HG02870 (cell line): Measurements from ENCODE around the gene ZNF135.

ENCODE experiments used
- ATAC-seq: cut with Tn5 transposase; IDR thresholded peaks from one replicate; pipeline ENCODE4 v1.9.1; 2021; ENCODE audit warnings: mild to moderate bottlenecking, moderate library complexity; ENCODE audit not compliant: unreplicated experiment

ZNF135 gene

DNA sequence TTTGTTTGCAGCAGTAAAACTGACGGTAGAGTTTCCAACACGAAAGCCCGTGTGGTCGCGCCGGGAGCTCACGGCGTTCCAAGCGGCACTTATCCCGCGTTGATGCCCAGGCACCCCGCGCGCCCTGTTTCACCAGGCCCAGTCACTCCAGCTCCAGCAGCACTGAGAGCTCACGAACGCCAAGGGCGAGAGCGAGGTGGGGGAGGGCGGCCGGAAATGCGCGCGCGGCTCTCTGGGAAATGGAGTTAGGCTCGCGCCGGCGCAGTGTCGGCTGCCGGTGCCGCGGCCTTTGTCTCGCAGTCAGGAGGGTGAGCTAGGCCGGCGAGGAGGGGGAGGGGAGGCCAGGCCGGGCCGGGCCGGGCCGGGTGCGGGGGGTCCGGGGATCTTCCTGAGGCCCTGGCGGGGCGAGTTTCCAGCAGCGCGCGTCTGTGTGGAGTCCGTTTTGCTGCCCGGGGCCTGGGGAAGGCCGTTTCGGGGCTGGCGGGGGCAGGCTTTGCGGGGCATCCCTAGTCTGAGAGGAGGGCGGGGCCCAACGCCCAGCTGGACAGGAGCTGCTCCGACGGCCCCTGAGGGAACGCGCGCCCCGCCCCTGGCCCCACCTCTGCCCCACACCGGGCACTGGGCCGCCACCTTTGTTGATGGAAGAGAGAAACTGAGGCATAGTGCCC is at the start of gene ZNF135:
TSS of gene ZNF135 (plus strand) at position 280 of the 668 bp plus-strand sequence. CDS start 721 bp downstream, outside the sequence.
- ATAC-seq, result no peak

DNA sequence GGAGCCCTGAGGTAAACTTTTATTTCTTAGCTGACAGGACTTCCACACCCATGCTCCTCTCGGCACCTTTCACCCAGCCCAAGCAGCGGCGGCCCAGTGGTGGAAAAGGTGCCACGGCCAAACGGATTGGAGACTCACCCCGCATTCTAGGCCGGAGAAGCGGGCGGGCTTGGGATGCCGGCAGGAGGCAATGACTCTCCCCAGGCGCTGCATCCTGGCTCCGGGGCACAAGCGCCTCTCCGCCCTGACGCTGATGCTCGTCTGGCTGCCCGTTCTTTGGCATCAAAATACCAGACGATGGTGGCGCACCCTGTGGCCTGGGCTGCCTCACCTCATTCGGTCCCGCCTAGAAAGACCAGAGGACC is 49.8 kb upstream of the ZNF135 start:
- ATAC-seq, result no peak

DNA sequence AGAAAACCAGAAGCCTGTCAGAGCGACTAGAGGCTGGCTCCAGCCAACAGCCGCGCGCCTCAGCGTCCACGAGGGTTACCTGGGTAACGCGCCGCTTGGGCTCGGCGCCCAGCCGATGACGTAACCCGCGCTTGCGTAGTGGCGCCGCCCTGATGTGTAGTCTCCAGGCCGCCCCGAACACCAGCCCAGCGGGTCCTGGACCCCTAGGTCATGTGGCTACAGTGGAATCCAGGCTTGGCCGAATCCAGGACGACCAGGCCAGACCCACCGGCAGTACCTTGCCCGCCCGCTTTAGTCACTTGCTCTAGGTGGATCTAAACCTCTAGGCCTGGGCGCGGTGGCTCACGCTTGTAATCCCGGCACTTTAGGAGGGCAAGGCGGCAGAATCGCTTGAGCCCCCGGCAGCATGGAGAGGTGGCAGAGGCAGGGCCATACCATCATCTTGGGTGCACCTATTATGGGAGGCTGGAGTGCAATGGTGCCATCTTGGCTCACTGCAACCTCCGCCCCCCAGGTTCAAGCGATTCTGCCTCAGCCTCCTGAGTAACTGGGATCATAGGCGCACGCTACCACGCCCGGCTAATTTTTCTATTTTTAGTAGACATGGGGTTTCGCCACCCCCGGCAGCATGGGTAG is 49.3 kb upstream of the ZNF135 start:
- no peak for ATAC-seq

DNA sequence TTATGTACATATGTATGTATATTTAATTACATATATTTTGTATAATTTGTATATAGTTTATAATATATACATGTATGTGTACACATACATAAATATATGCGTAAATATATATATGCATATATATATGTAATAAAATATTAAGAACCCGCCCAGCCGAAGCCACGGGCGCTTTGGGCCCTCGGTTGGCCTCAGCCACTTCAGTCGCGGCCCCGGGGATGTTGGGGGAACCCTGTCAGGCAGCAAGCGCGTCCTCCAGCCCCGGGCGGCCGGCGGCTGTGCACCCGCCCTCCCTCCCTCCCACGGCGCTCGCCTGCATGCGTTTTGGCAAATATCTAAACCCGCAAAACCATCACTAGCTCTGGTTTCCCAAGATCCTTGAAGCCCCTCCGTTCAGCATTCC is 48.6 kb upstream of the ZNF135 start:
- ATAC-seq, result no peak

DNA sequence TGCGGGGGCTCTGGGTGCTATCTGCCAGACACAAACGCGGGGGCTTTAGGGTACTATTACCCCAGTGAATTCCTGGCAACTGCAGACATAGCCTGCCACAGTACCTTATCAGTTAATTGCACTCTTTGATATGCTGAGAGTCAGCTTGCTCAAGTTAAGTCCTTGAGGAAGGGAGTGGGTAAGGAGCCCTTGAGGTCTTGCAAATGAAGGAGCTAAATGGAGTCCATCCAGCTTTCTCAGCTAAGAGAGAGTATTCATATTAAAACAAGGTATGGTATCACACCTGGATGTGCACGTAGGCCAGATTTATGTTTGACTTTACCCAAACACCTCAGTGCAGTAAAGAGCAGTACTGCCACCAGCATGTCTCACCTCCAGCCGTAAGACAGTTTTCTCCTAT is 44.9 kb upstream of the ZNF135 start:
- ATAC-seq, result no peak

DNA sequence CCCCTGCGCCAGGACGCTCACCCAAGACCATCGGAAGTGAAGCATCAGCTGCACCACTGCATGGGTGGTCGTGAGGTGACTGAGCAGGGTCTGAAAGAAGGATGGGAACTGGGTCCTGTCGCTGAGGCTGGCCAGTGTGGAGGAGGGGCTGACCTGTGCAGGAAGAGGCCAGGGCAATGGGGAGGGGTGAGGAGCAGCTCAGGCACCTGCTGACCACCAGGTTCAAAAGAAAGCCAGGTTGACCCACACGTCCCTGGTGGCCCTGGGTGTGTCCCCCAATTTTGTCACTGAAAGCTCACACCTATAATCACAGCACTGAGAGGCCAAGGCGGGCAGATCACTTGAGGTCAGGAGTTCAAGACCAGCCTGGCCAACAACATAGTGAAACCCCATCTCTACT is 39.0 kb upstream of the ZNF135 start:
- no peak for ATAC-seq

DNA sequence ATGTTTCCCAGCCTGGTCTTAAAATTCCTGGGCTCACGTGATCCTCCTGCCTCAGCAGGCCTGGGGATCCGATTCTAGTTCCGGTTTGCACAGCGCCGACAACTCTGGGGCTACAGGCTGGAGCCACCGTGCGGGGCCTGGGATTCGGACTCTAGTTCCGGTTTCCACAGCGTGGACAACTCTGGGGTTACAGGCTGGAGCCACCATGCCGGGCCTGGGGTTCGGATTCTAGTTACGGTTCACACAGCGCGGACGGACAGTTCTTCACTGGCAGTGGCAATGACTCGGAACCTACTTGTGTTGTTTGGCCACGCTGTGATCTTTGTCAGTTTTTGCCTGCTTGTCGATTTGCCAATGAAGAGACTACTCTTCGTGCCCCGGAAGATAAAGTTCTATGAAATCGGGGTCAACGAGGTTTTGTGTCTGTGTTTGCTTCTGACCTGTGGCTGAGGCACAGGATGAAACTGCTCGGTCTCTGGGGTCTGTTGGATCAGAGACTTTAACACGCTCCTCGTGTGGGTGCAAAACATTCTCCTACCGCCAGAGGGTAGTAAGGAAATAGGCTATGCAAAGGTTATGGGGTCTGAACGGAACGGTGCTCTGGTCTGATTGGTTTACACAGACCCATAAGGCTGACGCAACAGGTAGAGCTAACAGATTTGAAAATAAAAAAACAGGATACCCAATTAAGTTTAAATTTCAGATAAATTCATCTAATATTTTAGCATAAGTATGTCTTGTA is 37.4 kb upstream of the ZNF135 start:
- no peak for ATAC-seq

DNA sequence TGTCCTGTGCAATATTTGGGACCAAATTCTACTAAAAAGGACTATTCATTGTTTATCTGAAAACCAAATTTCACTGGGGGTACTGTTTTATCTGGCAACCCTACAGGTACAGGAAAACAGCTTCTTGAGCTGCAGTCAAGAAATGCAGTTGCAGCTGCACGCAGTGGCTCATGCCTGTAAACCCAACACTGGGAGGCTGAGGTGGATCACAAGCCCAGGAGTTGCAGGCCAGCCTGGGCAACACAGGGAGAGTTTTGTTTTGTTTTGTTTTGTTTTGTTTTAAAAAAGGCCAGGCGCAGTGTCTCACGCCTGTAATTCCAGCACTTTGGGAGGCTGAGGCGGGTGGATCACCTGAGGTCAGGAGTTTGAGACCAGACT is 36.8 kb upstream of the ZNF135 start:
- no peak for ATAC-seq

DNA sequence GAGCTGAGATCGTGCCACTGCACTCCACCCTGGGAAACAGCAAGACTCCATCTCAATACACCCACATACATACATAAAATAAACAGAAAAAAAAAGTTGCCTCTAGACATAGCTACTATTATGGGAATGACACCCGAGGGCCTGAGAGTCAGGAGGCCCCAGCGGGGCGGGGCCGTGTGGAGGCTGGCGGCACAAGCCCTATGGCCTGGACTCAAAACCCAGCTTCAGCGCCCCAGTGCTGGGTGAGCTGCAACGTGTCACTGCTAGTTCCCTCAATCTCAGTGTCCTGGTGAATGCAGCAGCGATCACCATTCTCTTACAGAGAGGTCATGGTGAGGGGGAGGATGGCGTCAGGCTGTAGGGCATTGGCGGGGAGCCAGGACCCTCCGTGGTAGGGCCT is 34.4 kb upstream of the ZNF135 start:
- ATAC-seq, result no peak

DNA sequence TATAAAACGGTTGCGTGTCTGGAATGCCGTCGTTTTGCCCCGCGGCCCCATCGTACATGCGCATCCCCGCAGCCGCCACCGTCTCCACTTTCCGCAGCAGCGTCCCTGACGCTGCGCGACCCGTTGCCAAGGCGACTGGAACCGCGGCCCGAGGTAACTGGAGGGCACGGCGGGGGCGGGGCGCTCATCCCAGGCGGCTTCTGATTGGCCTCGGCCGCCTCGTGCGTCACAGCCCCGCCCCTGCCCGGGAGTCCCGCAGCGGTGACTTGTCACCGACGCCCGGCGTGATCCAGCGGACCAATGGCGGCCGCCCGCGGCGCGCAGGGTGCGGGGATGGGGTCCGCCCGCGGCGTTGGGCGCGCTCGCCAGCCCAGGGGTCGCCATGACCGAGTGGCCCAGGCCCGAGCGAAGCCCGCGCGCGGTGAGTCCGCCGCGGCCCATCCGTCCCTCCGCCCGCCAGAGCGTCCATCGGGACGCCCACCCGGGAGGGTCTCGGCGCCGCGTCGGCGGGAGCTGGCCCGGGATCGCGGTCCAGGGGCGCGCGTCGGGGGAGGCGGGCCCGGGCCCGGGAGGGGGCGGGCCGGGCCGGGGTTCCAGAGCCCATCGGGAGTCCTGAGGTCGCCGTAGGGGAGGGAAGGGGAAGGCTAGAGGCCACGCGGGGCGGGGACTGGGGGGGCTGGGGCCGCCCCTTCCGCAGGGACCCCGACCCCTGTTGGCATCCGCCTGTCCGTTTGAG is 25.2 kb upstream of the ZNF135 start, which contains the start of gene ZSCAN1:
TSS of gene ZSCAN1 (plus strand) at position 285 of the 736 bp plus-strand sequence. CDS start 3,812 bp downstream, outside the sequence.
- no peak for ATAC-seq

DNA sequence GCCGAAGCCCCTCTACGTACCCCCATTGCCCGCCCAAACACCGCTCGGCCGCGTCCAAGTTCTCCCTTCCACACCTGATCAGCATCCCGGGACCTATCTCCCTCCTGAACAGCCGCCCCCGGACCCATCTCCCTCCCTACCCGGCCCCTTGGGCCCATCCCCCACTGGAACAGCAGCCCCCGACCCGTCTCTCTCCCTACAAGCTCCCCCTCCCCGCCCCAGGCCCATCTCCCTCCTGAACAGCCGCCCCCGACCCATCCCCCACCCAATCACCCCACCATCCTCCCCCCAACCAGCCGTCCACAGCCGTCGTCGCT is 24.6 kb upstream of the ZNF135 start:
- no peak for ATAC-seq

DNA sequence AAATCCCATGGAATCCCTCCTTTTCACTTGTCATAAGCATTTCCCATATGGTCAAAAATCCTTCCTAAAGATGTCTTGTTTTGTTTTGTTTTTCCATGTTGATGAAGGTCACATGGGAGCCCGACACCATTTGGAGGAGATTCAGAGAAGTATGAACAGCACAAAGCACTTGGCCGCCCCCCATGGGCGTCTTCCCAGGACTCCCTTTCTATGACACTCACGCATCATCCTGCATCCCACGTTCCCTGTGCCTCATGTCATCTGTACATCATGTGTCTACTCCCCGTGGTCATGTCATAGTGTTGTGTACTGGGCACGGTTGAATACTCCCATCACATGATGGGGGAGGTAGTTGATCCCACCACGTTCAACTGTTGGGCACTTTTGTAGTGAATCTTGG is 23.2 kb upstream of the ZNF135 start:
- ATAC-seq, result no peak

DNA sequence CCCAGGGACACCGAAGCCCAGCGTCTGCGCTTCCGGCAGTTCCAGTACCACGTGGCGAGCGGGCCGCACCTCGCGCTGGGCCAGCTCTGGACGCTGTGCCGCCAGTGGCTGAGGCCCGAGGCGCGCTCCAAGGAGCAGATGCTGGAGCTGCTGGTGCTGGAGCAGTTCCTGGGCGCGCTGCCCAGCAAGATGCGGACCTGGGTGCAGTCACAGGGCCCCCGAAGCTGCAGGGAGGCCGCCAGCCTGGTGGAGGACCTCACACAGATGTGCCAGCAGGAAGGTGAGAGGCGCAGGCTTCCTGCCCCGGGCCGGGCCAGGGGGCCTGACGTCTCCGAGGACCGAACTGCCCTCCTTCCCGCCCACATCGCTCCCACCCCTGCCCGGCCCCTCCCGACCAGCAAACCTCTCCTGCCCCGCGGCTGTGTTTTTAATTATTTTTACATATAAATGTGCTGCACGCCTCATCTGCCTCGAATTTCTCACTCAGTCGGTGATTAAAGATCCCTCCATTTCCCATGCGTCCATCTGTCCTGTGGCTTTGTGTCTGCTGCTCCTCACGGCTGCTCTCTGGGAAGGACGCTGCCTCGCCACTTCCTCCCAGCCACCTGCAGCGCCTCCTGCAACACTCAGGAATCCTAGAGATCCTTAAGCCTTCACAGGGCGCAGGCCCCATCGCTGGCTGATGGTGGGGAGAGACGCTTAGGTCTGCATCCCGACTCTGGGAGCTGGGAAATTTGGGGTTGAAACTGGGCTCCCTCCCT is 21.0 kb upstream of the ZNF135 start:
- no peak for ATAC-seq

DNA sequence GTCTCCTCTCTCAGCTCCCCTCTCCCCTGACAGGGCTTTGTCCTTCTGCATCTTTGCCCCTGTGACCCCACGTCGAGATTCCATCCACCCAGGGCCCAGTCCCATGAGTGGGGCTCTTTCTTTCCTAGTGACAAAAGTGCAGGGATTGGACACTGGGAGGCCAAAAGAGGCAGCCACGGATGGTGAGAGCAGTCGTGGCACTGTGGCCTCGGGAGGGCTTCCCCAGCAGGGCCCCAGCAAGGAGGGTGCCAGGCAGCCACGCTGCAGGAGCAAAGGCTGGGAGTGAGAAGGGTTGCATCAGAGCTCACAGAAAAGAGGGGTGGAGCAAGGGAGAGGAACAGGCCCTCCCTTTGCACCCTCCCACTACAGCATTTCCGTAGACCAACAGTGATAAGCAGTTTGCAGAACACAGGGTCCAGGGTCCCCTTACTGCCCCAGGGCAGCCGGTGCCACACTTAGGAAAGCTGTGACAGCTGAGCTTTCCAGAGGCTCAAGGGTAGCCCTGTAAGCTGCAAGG is 20.3 kb upstream of the ZNF135 start:
- no peak for ATAC-seq

DNA sequence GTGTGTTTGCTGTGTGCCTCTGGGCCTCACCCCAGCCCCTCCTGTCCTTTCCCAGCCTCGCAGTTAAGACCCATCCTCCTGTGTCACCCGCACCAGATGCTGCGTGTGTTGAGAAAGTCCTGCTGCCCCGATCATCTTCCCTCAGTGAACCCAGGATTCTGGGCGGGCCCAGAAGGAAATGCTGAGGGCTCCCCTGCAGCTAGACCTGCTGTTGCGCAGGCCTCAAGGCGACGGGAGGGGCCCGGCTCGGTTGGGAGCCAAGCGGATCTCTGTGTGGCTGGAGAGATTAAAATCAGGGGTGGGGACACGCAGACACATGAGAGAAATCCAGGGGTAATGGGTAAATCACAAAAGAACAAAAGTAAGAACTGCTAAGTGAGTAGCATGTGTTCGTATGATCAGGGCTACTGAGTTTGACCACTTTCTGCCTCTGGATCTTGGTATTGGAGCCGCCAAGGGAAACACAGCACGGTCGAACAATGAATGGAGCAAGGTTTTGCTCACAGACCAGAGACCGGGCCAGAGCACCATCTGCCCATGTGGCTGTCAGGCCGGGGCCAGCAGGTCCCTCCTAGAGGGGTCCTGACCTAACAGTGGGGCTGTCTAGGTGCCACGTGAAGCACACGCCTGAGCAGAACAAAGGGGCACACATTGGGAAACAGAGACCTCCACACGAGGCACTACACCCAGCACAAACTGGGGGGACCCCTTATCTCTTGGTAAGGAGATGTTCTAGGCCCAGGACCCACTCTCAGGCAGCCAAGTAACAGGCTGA is 18.1 kb upstream of the ZNF135 start:
- ATAC-seq, result no peak

DNA sequence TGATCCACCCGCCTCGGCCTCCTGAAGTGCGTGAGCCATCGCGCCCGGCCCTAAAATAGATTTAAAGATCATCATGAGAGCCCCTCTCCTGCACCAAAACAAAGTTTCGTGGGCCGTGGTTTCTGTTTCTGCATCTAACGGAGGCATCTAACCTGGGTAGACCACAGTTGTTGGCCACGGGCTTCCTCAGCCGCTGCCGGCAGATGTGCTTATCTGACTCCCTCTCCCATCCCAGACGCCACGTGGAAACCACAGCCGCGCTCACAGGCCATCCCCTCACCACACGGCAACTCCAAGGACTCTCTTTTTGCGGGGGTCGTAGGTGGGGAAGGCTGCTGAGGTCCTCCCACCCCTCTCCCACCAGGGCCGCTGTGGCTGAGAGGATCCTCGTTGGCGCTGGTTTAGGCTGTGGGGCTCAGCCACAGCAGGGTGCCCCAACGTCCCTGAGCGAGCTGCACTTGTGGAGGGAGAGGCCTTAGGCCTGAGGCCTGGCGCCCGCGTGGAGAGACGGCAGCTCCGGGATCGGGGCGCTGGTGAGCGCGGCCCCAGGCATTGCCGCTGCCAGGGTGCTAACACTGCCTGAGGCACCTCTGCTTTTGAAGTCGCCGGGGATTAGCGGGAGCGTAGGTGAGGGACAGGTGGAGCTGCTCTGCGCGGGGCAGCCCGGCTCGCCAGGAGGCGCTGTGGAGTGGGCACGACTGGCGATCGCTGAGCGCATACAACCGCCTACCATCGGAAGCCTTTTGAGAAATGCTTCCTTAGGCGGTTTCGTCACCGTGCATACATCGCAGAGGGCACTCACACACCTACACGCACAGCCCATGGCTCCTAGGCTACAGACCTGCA is 16.4 kb upstream of the ZNF135 start:
- no peak for ATAC-seq

DNA sequence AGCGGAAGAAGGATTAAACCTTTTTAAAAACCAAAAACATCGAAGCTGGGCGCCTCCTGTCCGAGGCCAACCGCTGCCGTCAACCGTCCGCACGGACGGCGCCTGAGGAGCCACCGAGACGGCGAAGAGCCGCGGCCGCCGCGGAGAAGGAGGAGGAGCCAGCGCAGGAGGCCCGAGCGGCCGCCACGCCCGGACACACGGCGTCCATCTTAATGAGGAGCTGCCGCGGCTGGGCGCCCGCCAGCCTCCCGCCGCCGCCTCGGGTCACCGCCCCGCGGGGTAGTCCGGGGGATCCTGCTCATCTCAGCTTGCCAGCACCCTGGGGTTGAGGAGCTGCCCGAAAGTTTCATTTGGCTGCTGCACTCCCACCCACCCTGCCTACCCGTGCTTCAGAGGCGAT is 14.7 kb upstream of the ZNF135 start:
- ATAC-seq, result no peak

DNA sequence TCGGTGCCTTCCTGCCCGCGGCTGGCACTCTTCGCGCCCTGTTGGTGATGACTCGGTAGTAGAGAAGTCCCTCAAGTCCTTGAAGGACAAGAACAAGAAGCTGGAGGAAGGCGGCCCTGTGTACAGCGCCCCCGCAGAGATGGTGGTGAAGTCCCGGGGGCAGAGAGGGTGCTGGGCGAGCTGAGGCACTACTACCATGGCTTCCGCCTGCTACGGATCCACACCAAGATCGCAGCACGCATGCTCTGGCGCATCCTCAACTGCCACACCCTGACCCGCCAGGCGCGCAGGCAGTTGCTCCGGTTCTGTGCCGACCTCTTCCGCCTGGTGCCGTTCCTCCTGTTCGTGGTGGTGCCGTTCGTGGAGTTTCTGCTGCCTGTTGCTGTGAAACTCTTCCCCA is 14.2 kb upstream of the ZNF135 start:
- no peak for ATAC-seq

DNA sequence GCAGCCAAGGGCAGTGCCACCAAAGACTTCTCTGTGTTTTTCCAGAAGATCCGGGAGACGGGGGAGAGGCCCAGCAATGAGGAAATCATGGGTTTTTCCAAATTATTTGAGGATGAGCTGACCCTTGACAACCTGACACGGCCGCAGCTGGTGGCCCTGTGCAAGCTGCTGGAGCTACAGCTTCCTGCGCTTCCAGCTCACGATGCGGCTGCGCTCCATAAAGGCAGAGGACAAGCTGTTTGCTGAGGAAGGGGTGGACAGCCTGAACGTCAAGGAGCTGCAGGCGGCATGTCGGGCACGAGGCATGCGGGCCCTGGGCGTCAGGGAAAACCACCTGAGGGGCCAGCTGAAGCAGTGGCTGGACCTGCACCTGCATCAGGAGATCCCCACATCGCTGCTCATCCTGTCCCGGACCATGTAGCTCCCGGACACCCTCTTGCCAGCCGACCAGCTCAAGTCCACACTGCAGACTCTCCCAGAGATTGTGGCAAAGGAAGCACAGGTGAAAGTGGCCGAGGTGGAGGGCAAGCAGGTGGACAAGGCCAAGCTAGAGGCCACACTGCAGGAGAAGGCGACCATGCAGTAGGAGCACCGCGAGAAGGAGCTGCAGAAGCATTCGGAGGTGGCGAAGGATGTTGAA is 13.6 kb upstream of the ZNF135 start:
- ATAC-seq, result no peak
